Gastrocnemius medialis (tissue), 4 donors: ENCODE results near the gene STARD13. TPM values are rescaled to one million over a fixed set of nuclear protein-coding genes. Genes with fewer than 3 reads are reported as not detected.
A peak's percentile ranks its signal among the peaks of the same experiment; 100 is the strongest.

Experiments used
- ATAC-seq, 2 donors: fragments of 150-250 bp; one replicate each; pipeline ENCODE4 v1.9.1; 2016
- DNase-seq, 2 donors: peaks; one replicate each; pipeline ENCODE4 v3.0.0-alpha.2; 2019
- H3K27ac ChIP-seq, 4 donors: fragments of 200-600 bp; sonication (generic); 1 replicate in 1 of 4; 2 replicates in 3 of 4; pipeline ENCODE4 v1.5.1; 2016 to 2018; ENCODE audit warnings: mild to moderate bottlenecking in 2 of 4, moderate library complexity in 1 of 4
- H3K27me3 ChIP-seq, 3 donors: fragments of 200-600 bp; sonication (generic) in 2 of 3; 1 replicate in 1 of 3; 2 replicates in 2 of 3; pipeline versions ENCODE4 v1.5.1 to v1.6.0; 2016 to 2019; ENCODE audit warnings: mild to moderate bottlenecking in 1 of 3, moderate library complexity in 1 of 3
- H3K36me3 ChIP-seq, 2 donors: fragments of 200-600 bp; sonication (generic) in 1 of 2; one replicate each; pipeline ENCODE4 v1.5.1; 2017 to 2018
- H3K4me1 ChIP-seq, 2 donors: fragments of 200-600 bp; sonication (generic) in 1 of 2; one replicate each; pipeline ENCODE4 v1.5.1; 2016 to 2017; ENCODE audit warnings: mild to moderate bottlenecking in 2 of 2
- H3K4me3 ChIP-seq, 4 donors: fragments of 200-600 bp; sonication (generic) in 3 of 4; 1 replicate in 1 of 4; 2 replicates in 3 of 4; pipeline ENCODE4 v1.5.1; 2016 to 2019; ENCODE audit warnings: mild to moderate bottlenecking in 2 of 4
- H3K9me3 ChIP-seq, 3 donors: fragments of 200-600 bp; sonication (generic) in 2 of 3; 1 replicate in 1 of 3; 2 replicates in 2 of 3; pipeline ENCODE4 v1.5.1; 2016 to 2019
- POLR2A ChIP-seq, 2 donors: fragments of 450-650 bp; IDR thresholded peaks; one replicate each; pipeline ENCODE4 v1.6.1; 2017; ENCODE audit warnings: antibody characterized with exemption in 2 of 2, mild to moderate bottlenecking in 2 of 2, moderate library complexity in 2 of 2
- in situ Hi-C, 4 donors: fragments of 200-750 bp; cut with MboI; loops; one replicate each; pipeline versions ENCODE4 v1.15.0 to v1.8.0; 2017; ENCODE audit warnings: low sequenced_read_pairs in 4 of 4
- intact Hi-C: fragments of 100-400 bp; cut with DNase I; formaldehyde crosslinking; loops from one replicate; pipeline ENCODE4 v1.15.1; 2023; ENCODE audit warnings: low total_unique reads
- total RNA-seq, 4 donors: library from RNA; depleted of rRNA; stranded (reverse); fragments of >200 nt; gene quantifications; one replicate each; pipeline versions ENCODE4 v1.1.0 to v1.2.3, GENCODE V29; 2016
- TF ChIP-seq, protein P1 (sequence below), 5 experiments: fragments of 450-650 bp in 3 of 5; fragments of 200-600 bp in 2 of 5; sonication (generic) in 2 of 5; IDR thresholded peaks in 4 of 5; conservative IDR thresholded peaks in 1 of 5; 1 replicate in 4 of 5; 2 replicates in 1 of 5; pipeline ENCODE4 v1.5.1; 2016 to 2019; ENCODE audit warnings: antibody characterized with exemption in 5 of 5, mild to moderate bottlenecking in 3 of 5, moderate library complexity in 3 of 5

The STARD13 gene
- total RNA-seq, 4 donors from 2014 or later: 7.7 to 19.3 (median 12.0) TPM

DNA sequence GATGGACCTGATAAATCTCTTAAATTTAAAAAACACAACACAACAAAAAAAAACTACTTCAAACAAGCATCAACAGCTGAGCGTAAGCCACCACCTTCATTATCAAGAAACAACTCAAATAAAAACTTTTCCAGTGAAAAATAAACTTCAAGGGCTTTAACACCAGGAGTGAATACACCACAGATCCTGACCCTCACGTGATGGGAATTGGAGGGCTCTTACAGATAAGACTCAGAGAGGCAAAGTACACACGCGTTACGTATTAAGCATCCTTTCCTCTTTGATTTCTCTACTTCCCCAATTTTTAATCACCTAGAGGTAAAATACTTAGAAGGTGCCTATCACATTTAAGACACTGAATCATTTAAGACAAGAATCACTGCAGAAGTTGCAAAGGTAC is 573 bp upstream of the STARD13 start:
- intact Hi-C loops (loop anchor here (10.0 kb wide), 1 partner anchor 701 kb away; the partner anchor contains the start of gene PDS5B), in situ Hi-C loops (loop anchor here in 1 of 4 donors (10.0 kb wide), 1 partner anchor 69 kb away; no protein-coding TSS in a partner anchor)
- Histone ChIP-seq H3K4me1 (peaks cover 16 to 27% of the 10 kb centered on the region in 2 donors), H3K9me3 (no peaks in the 10 kb centered on the region), H3K4me3 (peak overlapping the region; percentile 70 to 84 (median 74)), H3K27ac (peak overlapping the region; percentile 84 to 93 (median 90)), H3K27me3 (no peaks in the 10 kb centered on the region), H3K36me3 (no peaks in the 10 kb centered on the region)
- ATAC-seq: no peak
- no peak for DNase-seq
- TF ChIP-seq POLR2A (IDR thresholded peaks at IDR 0.05): no peak
- TF ChIP-seq, protein P1, sequence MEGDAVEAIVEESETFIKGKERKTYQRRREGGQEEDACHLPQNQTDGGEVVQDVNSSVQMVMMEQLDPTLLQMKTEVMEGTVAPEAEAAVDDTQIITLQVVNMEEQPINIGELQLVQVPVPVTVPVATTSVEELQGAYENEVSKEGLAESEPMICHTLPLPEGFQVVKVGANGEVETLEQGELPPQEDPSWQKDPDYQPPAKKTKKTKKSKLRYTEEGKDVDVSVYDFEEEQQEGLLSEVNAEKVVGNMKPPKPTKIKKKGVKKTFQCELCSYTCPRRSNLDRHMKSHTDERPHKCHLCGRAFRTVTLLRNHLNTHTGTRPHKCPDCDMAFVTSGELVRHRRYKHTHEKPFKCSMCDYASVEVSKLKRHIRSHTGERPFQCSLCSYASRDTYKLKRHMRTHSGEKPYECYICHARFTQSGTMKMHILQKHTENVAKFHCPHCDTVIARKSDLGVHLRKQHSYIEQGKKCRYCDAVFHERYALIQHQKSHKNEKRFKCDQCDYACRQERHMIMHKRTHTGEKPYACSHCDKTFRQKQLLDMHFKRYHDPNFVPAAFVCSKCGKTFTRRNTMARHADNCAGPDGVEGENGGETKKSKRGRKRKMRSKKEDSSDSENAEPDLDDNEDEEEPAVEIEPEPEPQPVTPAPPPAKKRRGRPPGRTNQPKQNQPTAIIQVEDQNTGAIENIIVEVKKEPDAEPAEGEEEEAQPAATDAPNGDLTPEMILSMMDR (IDR thresholded peaks at IDR 0.05 in 4 of 5, conservative IDR thresholded peaks at IDR 0.05 in 1 of 5): no peak

DNA sequence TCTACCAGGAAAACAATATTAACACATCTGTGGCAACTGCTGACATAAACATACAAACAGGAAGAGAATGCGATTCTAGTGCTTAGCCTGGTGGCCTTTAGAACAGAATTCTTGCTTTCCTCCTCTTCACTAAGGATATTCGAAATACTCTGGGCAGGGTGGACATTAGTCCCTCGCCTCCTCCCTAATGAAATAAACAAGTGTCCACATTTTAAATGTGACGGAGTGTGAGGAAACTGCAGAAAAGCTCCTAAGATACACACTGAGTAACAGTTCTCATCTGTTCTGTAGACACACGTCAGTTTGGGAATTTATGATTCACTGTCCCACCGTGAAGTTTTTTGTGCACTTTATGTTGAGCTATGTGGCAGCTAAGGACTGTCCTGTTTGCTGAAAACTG is 639 bp downstream of the STARD13 start:
- ATAC-seq: peak; percentile 18 to 61
- H3K27me3 ChIP-seq: no peaks in the 10 kb centered on the region
- peak in 1 of 2 donors; percentile 18 for DNase-seq
- H3K4me1 ChIP-seq: peaks cover 27 to 39% of the 10 kb centered on the region in 2 donors
- intact Hi-C loops: loop anchor here (1.0 to 10.0 kb wide), 5 partner anchors 56 to 700 kb away; partner anchors contain the start of gene PDS5B
- H3K9me3 ChIP-seq: no peaks in the 10 kb centered on the region
- peak overlapping the region; percentile 84 to 93 (median 90) for H3K27ac ChIP-seq
- in situ Hi-C loops: loop anchor here in 1 of 4 donors (10.0 kb wide), 1 partner anchor 70 kb away; no protein-coding TSS in a partner anchor
- TF ChIP-seq, protein P1 (IDR thresholded peaks at IDR 0.05 in 4 of 5, conservative IDR thresholded peaks at IDR 0.05 in 1 of 5): no peak
- no peak for TF ChIP-seq POLR2A (IDR thresholded peaks at IDR 0.05)
- peak overlapping the region; percentile 70 to 84 (median 74) for H3K4me3 ChIP-seq
- H3K36me3 ChIP-seq: no peaks in the 10 kb centered on the region

DNA sequence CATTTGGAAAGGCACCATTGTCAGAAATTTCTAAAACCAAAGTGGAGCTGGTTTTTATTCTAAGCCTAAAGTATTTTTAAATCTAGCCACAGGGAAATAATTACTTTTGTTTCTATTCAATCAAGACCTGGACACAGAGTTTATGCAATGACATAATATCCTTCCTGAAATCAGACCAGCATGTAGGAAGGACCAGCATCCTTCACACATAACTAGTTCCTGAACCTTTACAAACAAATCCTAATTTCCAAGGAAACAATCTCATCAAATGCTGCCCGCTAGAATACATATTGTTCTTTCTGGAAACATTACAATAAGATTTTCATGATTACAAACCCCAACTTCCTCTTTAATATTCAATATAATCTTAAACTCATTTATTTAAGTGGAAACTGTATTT is 1.5 kb downstream of the STARD13 start:
- peak overlapping the region; percentile 70 to 84 (median 74) for H3K4me3 ChIP-seq
- H3K27ac ChIP-seq: peak overlapping the region; percentile 84 to 93 (median 90)
- H3K36me3 ChIP-seq: no peaks in the 10 kb centered on the region
- H3K4me1 ChIP-seq: peaks cover 35 to 48% of the 10 kb centered on the region in 2 donors
- H3K27me3 ChIP-seq: no peaks in the 10 kb centered on the region
- in situ Hi-C loops (loop anchor here in 1 of 4 donors (10.0 kb wide), 1 partner anchor 71 kb away; no protein-coding TSS in a partner anchor), intact Hi-C loops (loop anchor here (2.0 to 10.0 kb wide), 4 partner anchors 55 to 699 kb away; partner anchors contain the start of gene PDS5B)
- ATAC-seq (no peak), DNase-seq (no peak)
- no peaks in the 10 kb centered on the region for H3K9me3 ChIP-seq
- peak in 1 of 2 donors; percentile 35 for TF ChIP-seq POLR2A (IDR thresholded peaks at IDR 0.05)
- TF ChIP-seq, protein P1 (IDR thresholded peaks at IDR 0.05 in 4 of 5, conservative IDR thresholded peaks at IDR 0.05 in 1 of 5): no peak

DNA sequence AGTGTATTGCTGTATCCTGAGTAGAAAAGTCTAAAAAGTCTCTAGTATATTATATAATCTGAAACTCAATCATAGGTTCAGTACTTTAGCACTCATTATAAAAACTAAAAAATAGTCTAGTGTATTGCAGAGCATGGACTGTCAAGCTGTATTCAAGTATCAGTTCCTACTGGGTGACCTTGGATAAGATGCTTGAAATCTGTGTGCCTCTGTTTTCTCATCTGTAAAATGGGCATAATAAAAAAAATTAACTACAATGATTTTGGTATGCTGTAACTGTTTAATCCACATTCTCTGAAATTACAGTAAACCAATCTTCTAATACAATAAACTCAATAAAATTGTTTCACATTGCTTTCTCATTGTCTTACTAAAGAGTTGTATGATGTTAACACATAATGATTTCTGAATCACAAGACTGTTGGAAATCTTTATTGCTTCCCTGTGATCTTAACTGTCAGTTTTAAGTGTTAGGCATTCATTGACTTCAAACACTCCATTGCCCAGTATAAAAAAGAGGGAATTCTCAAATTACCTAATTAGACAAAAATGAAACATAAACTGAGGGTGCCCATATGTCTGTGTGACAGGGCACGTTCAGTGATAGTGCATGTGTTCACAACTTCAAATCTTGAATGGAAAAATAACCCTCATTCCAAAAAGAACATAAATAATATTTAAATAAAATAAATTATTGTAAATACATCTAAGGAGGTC is 2.2 kb downstream of the STARD13 start:
- DNase-seq: no peak

More for the DNA sequence above, 2.2 kb downstream of the STARD13 start:
- Histone ChIP-seq H3K36me3 (no peaks in the 10 kb centered on the region), H3K4me3 (peak overlapping the region in 3 of 4 donors; percentile 70 to 77 (median 72)), H3K27me3 (no peaks in the 10 kb centered on the region), H3K9me3 (no peaks in the 10 kb centered on the region), H3K4me1 (peaks cover 42 to 55% of the 10 kb centered on the region in 2 donors), H3K27ac (peak overlapping the region; percentile 84 to 93 (median 90))
- TF ChIP-seq POLR2A (IDR thresholded peaks at IDR 0.05): no peak
- TF ChIP-seq, protein P1 (IDR thresholded peaks at IDR 0.05 in 4 of 5, conservative IDR thresholded peaks at IDR 0.05 in 1 of 5): no peak
- intact Hi-C loops (loop anchor here (10.0 kb wide), 1 partner anchor 699 kb away; the partner anchor contains the start of gene PDS5B), in situ Hi-C loops (loop anchor here in 1 of 4 donors (10.0 kb wide), 1 partner anchor 71 kb away; no protein-coding TSS in a partner anchor)
- ATAC-seq: no peak
